Tibial artery (tissue), 4 donors: ENCODE measurements around the gene GABBR2.

ENCODE experiments used
- DNase-seq, 2 donors: peaks; one replicate each; pipeline ENCODE4 v3.0.0-alpha.2; 2019
- H3K27ac ChIP-seq, 2 donors: fragments of 200-600 bp; sonication (generic) in 1 of 2; 1 replicate in 1 of 2; 2 replicates in 1 of 2; pipeline ENCODE4 v1.5.1; 2018 to 2019; ENCODE audit warnings: mild to moderate bottlenecking in 1 of 2
- H3K27me3 ChIP-seq, 2 donors: fragments of 200-600 bp; sonication (generic) in 1 of 2; one replicate each; pipeline versions ENCODE4 v1.5.1 to v1.6.0; 2016 to 2019
- H3K36me3 ChIP-seq, 3 donors: fragments of 200-600 bp; sonication (generic) in 2 of 3; one replicate each; pipeline ENCODE4 v1.5.1; 2016 to 2019; ENCODE audit warnings: mild to moderate bottlenecking in 2 of 3
- H3K4me1 ChIP-seq, 4 donors: fragments of 200-600 bp; sonication (generic) in 2 of 4; 1 replicate in 3 of 4; 2 replicates in 1 of 4; pipeline ENCODE4 v1.5.1; 2016 to 2019
- H3K4me3 ChIP-seq, 2 donors: fragments of 200-600 bp; sonication (generic) in 1 of 2; 1 replicate in 1 of 2; 2 replicates in 1 of 2; pipeline ENCODE4 v1.5.1; 2018 to 2019; ENCODE audit warnings: mild to moderate bottlenecking in 2 of 2
- H3K9me3 ChIP-seq, 3 donors: fragments of 200-600 bp; sonication (generic) in 1 of 3; one replicate each; pipeline ENCODE4 v1.5.1; 2016 to 2019
- intact Hi-C: fragments of 100-400 bp; cut with DNase I; formaldehyde crosslinking; loops from one replicate; pipeline ENCODE4 v1.15.0; 2023; ENCODE audit warnings: low total_unique reads
- TF ChIP-seq, protein P1 (sequence below), 2 experiments: fragments of 200-600 bp in 1 of 2; fragments of 450-650 bp in 1 of 2; IDR thresholded peaks; one replicate each; pipeline ENCODE4 v1.5.1; 2017 to 2019; ENCODE audit warnings: antibody characterized with exemption in 2 of 2, mild to moderate bottlenecking in 1 of 2, moderate library complexity in 1 of 2

GABBR2 gene

DNA sequence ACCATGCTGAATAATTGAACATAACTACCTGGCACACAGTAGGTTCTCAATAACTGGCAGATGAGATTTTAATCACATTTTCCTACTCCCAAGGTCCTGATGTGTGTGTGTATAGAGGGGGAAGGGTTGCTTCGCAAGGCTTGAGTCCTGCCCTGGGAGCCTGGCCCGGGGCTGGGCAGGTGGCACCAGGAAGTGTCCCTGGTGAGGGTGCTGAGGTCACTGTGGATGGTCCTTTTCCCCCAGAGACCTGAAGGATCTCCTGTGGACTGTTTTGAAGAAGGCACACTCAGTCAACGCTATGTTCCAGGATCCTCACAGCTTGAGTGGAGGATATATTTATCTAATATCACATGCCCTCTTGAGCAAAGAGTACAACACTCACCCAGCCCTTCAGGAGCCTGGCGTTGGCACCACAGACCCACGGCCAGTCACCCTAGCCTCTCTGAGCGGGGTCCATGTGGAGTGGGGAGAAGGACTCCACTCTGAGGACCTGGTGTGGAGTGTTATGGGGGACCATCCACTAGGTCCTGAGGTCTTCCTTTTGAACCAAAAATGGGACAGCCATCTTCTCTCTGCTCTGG lies 177.8 kb downstream of the GABBR2 start:
- intact Hi-C loops, result no loop called here
- DNase-seq, result no peak

DNA sequence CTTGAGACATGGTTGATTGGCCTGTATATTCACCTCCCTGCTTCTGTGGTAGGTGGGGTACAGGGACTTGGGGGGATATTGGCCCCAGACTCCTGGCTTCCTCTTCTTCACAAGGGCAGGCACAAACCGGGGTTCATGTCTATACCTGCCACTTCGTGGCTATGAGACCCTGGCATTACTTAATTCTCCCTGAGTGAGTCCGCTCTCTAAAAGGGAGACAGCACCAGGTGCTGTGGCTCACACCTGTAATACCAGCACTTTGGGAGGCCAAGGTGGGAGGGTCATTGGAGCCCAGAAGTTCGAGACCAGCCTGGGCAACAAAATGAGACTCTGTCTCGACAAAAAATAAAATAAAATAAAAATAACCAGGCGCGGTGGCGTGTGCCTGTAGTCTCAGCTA lies 178.5 kb downstream of the GABBR2 start:
- no peaks in the 10 kb centered on the region for H3K4me1 ChIP-seq
- TF ChIP-seq, protein P1, sequence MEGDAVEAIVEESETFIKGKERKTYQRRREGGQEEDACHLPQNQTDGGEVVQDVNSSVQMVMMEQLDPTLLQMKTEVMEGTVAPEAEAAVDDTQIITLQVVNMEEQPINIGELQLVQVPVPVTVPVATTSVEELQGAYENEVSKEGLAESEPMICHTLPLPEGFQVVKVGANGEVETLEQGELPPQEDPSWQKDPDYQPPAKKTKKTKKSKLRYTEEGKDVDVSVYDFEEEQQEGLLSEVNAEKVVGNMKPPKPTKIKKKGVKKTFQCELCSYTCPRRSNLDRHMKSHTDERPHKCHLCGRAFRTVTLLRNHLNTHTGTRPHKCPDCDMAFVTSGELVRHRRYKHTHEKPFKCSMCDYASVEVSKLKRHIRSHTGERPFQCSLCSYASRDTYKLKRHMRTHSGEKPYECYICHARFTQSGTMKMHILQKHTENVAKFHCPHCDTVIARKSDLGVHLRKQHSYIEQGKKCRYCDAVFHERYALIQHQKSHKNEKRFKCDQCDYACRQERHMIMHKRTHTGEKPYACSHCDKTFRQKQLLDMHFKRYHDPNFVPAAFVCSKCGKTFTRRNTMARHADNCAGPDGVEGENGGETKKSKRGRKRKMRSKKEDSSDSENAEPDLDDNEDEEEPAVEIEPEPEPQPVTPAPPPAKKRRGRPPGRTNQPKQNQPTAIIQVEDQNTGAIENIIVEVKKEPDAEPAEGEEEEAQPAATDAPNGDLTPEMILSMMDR (IDR thresholded peaks at IDR 0.05), result no peak
- H3K36me3 ChIP-seq, result no peaks in the 10 kb centered on the region
- H3K27ac ChIP-seq, result no peak overlapping the region
- H3K9me3 ChIP-seq, result no peaks in the 10 kb centered on the region
- no peaks in the 10 kb centered on the region for H3K27me3 ChIP-seq
- H3K4me3 ChIP-seq, result no peak overlapping the region
- intact Hi-C loops, result no loop called here
- no peak for DNase-seq

More for the DNA sequence above, 177.8 kb downstream of the GABBR2 start:
- TF ChIP-seq, protein P1 (IDR thresholded peaks at IDR 0.05), result no peak
- Histone ChIP-seq H3K9me3 (no peaks in the 10 kb centered on the region), H3K27me3 (no peaks in the 10 kb centered on the region), H3K4me3 (no peak overlapping the region), H3K27ac (no peak overlapping the region), H3K4me1 (no peaks in the 10 kb centered on the region), H3K36me3 (no peaks in the 10 kb centered on the region)

- intact Hi-C loops, result no loop called here
- no peak for DNase-seq
- H3K4me3 ChIP-seq, result no peak overlapping the region
- H3K4me1 ChIP-seq, result no peaks in the 10 kb centered on the region
- H3K27ac ChIP-seq, result no peak overlapping the region
- no peaks in the 10 kb centered on the region for H3K36me3 ChIP-seq
- TF ChIP-seq, protein P1 (IDR thresholded peaks at IDR 0.05), result no peak
- no peaks in the 10 kb centered on the region for H3K9me3 ChIP-seq
- H3K27me3 ChIP-seq, result no peaks in the 10 kb centered on the region
These were observed 178.9 kb downstream of the GABBR2 start for GRCh38 chr9:98529841-98530240.

- intact Hi-C loops, result no loop called here
- no peak overlapping the region for H3K4me3 ChIP-seq
- no peaks in the 10 kb centered on the region for H3K36me3 ChIP-seq
- no peak for DNase-seq
- TF ChIP-seq, protein P1 (IDR thresholded peaks at IDR 0.05), result no peak
- H3K27ac ChIP-seq, result no peak overlapping the region
- no peaks in the 10 kb centered on the region for H3K4me1 ChIP-seq
- no peaks in the 10 kb centered on the region for H3K27me3 ChIP-seq
- H3K9me3 ChIP-seq, result no peaks in the 10 kb centered on the region
These were observed 185.4 kb downstream of the GABBR2 start for GRCh38 chr9:98523231-98523901.

DNA sequence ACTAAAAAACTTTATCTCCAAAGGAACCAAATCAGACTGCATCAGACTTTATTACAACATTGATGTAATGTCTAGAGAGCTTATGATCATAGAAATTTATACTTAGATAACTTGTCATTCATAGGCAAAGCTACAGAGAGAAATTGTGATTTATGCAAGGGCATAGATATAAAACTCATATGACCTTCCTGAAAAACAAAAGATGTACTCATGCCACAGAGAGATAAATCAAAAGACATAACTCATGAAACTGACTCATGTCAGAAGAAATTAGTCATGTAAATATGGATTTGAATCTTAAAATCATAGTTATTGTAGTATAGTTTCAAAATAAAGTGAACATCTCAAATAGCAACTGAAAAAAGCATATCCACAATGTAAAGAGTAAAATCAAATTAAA lies 186.2 kb downstream of the GABBR2 start:
- no peaks in the 10 kb centered on the region for H3K4me1 ChIP-seq
- no peaks in the 10 kb centered on the region for H3K27me3 ChIP-seq
- H3K27ac ChIP-seq, result no peak overlapping the region
- intact Hi-C loops, result no loop called here
- H3K4me3 ChIP-seq, result no peak overlapping the region
- no peak for DNase-seq
- TF ChIP-seq, protein P1 (IDR thresholded peaks at IDR 0.05), result no peak
- no peaks in the 10 kb centered on the region for H3K9me3 ChIP-seq
- no peaks in the 10 kb centered on the region for H3K36me3 ChIP-seq
